Measurements from ENCODE around the gene LRRFIP2. TPM values are rescaled to one million over a fixed set of nuclear protein-coding genes. Genes with fewer than 3 reads are reported as not detected.

The LRRFIP2 gene
- total RNA-seq, 1 donor from 2014 or later: 137 TPM

- DNase-seq: no peak
- intact Hi-C loops (cut with micrococcal nuclease): no loop called here
- ATAC-seq: no peak
These were observed 23.5 kb upstream of the LRRFIP2 start for GRCh38 chr3:37197810-37198371.

- DNase-seq (no peak), ATAC-seq (peak; percentile 28)
- intact Hi-C loops (cut with micrococcal nuclease): no loop called here
These were observed 20.2 kb upstream of the LRRFIP2 start for GRCh38 chr3:37194533-37194932.

GRCh38 chr3:37190667-37191066, 16.3 kb upstream of the LRRFIP2 start:
- ATAC-seq (no peak), DNase-seq (no peak)
- intact Hi-C loops (cut with micrococcal nuclease): no loop called here

- intact Hi-C loops (cut with micrococcal nuclease): no loop called here
- ATAC-seq: no peak
- DNase-seq: no peak
These were observed 14.7 kb upstream of the LRRFIP2 start for GRCh38 chr3:37189109-37189508.

- peak; percentile 75 for ATAC-seq
- intact Hi-C loops (cut with micrococcal nuclease): no loop called here
- no peak for DNase-seq
These were observed 9.6 kb upstream of the LRRFIP2 start for GRCh38 chr3:37183976-37184375.

GRCh38 chr3:37183375-37183831, 9.0 kb upstream of the LRRFIP2 start:
- intact Hi-C loops (cut with micrococcal nuclease): no loop called here
- DNase-seq (no peak), ATAC-seq (no peak)

GRCh38 chr3:37182816-37183215, 8.4 kb upstream of the LRRFIP2 start:
- intact Hi-C loops (cut with micrococcal nuclease): no loop called here
- DNase-seq (no peak), ATAC-seq (no peak)

GRCh38 chr3:37181756-37182155, 7.4 kb upstream of the LRRFIP2 start:
- DNase-seq (no peak), ATAC-seq (no peak)
- intact Hi-C loops (cut with micrococcal nuclease): no loop called here

GRCh38 chr3:37179144-37179967, 5.0 kb upstream of the LRRFIP2 start:
- intact Hi-C loops (cut with micrococcal nuclease): no loop called here
- DNase-seq (no peak), ATAC-seq (no peak)

GRCh38 chr3:37173806-37174205, 576 bp downstream of the LRRFIP2 start:
- ATAC-seq (no peak), DNase-seq (no peak)
- intact Hi-C loops (cut with micrococcal nuclease): no loop called here

GRCh38 chr3:37171144-37171543, 3.2 kb downstream of the LRRFIP2 start:
- ATAC-seq (peak; percentile 64), DNase-seq (peak; percentile 56)
- intact Hi-C loops (cut with micrococcal nuclease): no loop called here

GRCh38 chr3:37170513-37170912, 3.9 kb downstream of the LRRFIP2 start:
- intact Hi-C loops (cut with micrococcal nuclease): no loop called here
- DNase-seq: no peak
- ATAC-seq: no peak

- intact Hi-C loops (cut with micrococcal nuclease): no loop called here
- DNase-seq: no peak
- ATAC-seq: peak; percentile 9
These were observed 4.3 kb downstream of the LRRFIP2 start for GRCh38 chr3:37170060-37170459.

- ATAC-seq: no peak
- intact Hi-C loops (cut with micrococcal nuclease): no loop called here
- DNase-seq: no peak
These were observed 5.5 kb downstream of the LRRFIP2 start for GRCh38 chr3:37168896-37169295.

- no peak for ATAC-seq
- DNase-seq: no peak
- intact Hi-C loops (cut with micrococcal nuclease): no loop called here
These were observed 10.9 kb downstream of the LRRFIP2 start for GRCh38 chr3:37163262-37164015.

GRCh38 chr3:37162501-37163245, 11.7 kb downstream of the LRRFIP2 start:
- intact Hi-C loops (cut with micrococcal nuclease): no loop called here
- DNase-seq: no peak
- no peak for ATAC-seq

GRCh38 chr3:37161351-37161750, 13.0 kb downstream of the LRRFIP2 start:
- no peak for DNase-seq
- intact Hi-C loops (cut with micrococcal nuclease): no loop called here
- no peak for ATAC-seq

GRCh38 chr3:37155782-37156181, 18.6 kb downstream of the LRRFIP2 start:
- intact Hi-C loops (cut with micrococcal nuclease): no loop called here
- ATAC-seq (no peak), DNase-seq (no peak)

GRCh38 chr3:37154668-37155314, 19.6 kb downstream of the LRRFIP2 start:
- ATAC-seq: peak; percentile 48
- intact Hi-C loops (cut with micrococcal nuclease): no loop called here
- DNase-seq: no peak

Data from left ventricle myocardium superior (tissue), 1 donor.